Liver (tissue), 9 donors: ENCODE measurements around the gene STAM2. TPM values are rescaled to one million over a fixed set of nuclear protein-coding genes. Genes with fewer than 3 reads are reported as not detected.

Experiments
- DNase-seq: peaks from one replicate; pipeline ENCODE4 v3.0.0-alpha.2; 2017; ENCODE audit warnings: low spot score
- H3K27ac ChIP-seq, 2 donors: one replicate each; pipeline ENCODE4 v1.7.0; 2013; ENCODE audit warnings: inconsistent platforms in 2 of 2, low read length in 2 of 2, control low read depth in 1 of 2, low read depth in 1 of 2, mild to moderate bottlenecking in 1 of 2
- H3K27me3 ChIP-seq, 4 donors: one replicate each; pipeline versions ENCODE4 v1.6.1 to v1.7.0; 2013; ENCODE audit warnings: low read length in 3 of 4, inconsistent platforms in 1 of 4, mild to moderate bottlenecking in 1 of 4, moderate library complexity in 1 of 4; ENCODE audit not compliant: control insufficient read depth in 4 of 4, insufficient read depth in 4 of 4
- H3K36me3 ChIP-seq, 4 donors: one replicate each; pipeline versions ENCODE4 v1.6.1 to v1.7.0; 2013; ENCODE audit warnings: low read length in 3 of 4, mild to moderate bottlenecking in 3 of 4, low read depth in 1 of 4, moderate library complexity in 1 of 4; ENCODE audit not compliant: control insufficient read depth in 4 of 4, insufficient read depth in 3 of 4
- H3K4me1 ChIP-seq, 4 donors: one replicate each; pipeline versions ENCODE4 v1.6.1 to v1.7.0; 2013; ENCODE audit warnings: low read length in 3 of 4, mild to moderate bottlenecking in 3 of 4, moderate library complexity in 1 of 4; ENCODE audit not compliant: control insufficient read depth in 4 of 4, insufficient read depth in 4 of 4
- H3K4me3 ChIP-seq, 3 donors: one replicate each; pipeline versions ENCODE4 v1.6.1 to v1.7.0; 2013; ENCODE audit warnings: low read length in 3 of 3, control low read depth in 1 of 3, low read depth in 1 of 3, mild to moderate bottlenecking in 1 of 3
- H3K9ac ChIP-seq, 2 donors: one replicate each; pipeline ENCODE4 v1.7.0; 2013; ENCODE audit warnings: low read length in 2 of 2, mild to moderate bottlenecking in 2 of 2, moderate library complexity in 2 of 2, control low read depth in 1 of 2, low read depth in 1 of 2
- H3K9me3 ChIP-seq, 4 donors: one replicate each; pipeline versions ENCODE4 v1.6.1 to v1.7.0; 2013; ENCODE audit warnings: low read length in 3 of 4; ENCODE audit not compliant: control insufficient read depth in 4 of 4
- FOXA1 ChIP-seq: IDR thresholded peaks from 2 replicates; pipeline ENCODE4 v1.6.1; 2016; ENCODE audit warnings: antibody characterized with exemption
- FOXA2 ChIP-seq: IDR thresholded peaks from 2 replicates; pipeline ENCODE4 v1.6.1; 2016; ENCODE audit warnings: antibody characterized with exemption
- HNF4A ChIP-seq, 2 donors: conservative IDR thresholded peaks; 2 replicates each; pipeline ENCODE4 v1.6.1; 2016; ENCODE audit warnings: antibody characterized with exemption in 2 of 2, mild to moderate bottlenecking in 2 of 2
- HNF4G ChIP-seq: IDR thresholded peaks from 2 replicates; pipeline ENCODE4 v1.6.1; 2016; ENCODE audit warnings: antibody characterized with exemption
- JUND ChIP-seq, 2 donors: IDR thresholded peaks; 2 replicates each; pipeline ENCODE4 v1.6.1; 2016; ENCODE audit warnings: antibody characterized with exemption in 2 of 2
- NR2F2 ChIP-seq: IDR thresholded peaks from 2 replicates; pipeline ENCODE4 v1.6.1; 2016; ENCODE audit warnings: antibody characterized with exemption
- RAD21 ChIP-seq, 2 donors: IDR thresholded peaks; 2 replicates each; pipeline ENCODE4 v1.6.1; 2016; ENCODE audit warnings: antibody characterized with exemption in 2 of 2, mild to moderate bottlenecking in 2 of 2
- RXRA ChIP-seq, 2 donors: IDR thresholded peaks; 2 replicates each; pipeline ENCODE4 v1.6.1; 2017 to 2018; ENCODE audit warnings: antibody characterized with exemption in 2 of 2, mild to moderate bottlenecking in 1 of 2
- SP1 ChIP-seq: IDR thresholded peaks from 2 replicates; pipeline ENCODE4 v1.6.1; 2018; ENCODE audit warnings: antibody characterized with exemption, mild to moderate bottlenecking
- TAF1 ChIP-seq: conservative IDR thresholded peaks from 2 replicates; pipeline ENCODE4 v1.6.1; 2016; ENCODE audit warnings: antibody characterized with exemption, mild to moderate bottlenecking
- YY1 ChIP-seq: IDR thresholded peaks from 2 replicates; pipeline ENCODE4 v1.6.1; 2016; ENCODE audit warnings: antibody characterized with exemption, mild to moderate bottlenecking
- WGBS: extraction: QIAGEN DNeasy Blood & Tissue Kit; methylation state at CpG from one replicate; pipeline ENCODE4 v1.1.7; 2013; 5-methylcytosine and 5-hydroxymethylcytosine counted together
- polyA plus RNA-seq, 2 donors: library from polyadenylated mRNA; stranded (reverse) in 1 of 2; unstranded in 1 of 2; fragments of 200-250 nt in 1 of 2; fragments of >200 nt in 1 of 2; fragmentation: Nextera tagmentation in 1 of 2; extraction: Ambion mirVana in 1 of 2; gene quantifications; one replicate each; pipeline versions ENCODE4 v1.2.1 to v1.2.3, GENCODE V29; 2013 to 2015
- total RNA-seq, 2 donors: library from RNA; depleted of rRNA; stranded (reverse); fragments of >200 nt; gene quantifications; one replicate each; pipeline ENCODE4 v1.2.3, GENCODE V29; 2014
- TF ChIP-seq, protein P1 (sequence below): IDR thresholded peaks from 2 replicates; pipeline ENCODE4 v1.6.1; 2016; ENCODE audit warnings: antibody characterized with exemption
- TF ChIP-seq, protein P2 (sequence below): IDR thresholded peaks from 2 replicates; pipeline ENCODE4 v1.6.1; 2016; ENCODE audit warnings: antibody characterized with exemption
- TF ChIP-seq, protein P3 (sequence below): IDR thresholded peaks from 2 replicates; pipeline ENCODE4 v1.6.1; 2016; ENCODE audit warnings: antibody characterized with exemption, mild to moderate bottlenecking
- TF ChIP-seq, protein P4 (sequence below): IDR thresholded peaks from 2 replicates; pipeline ENCODE4 v1.6.1; 2016; ENCODE audit warnings: antibody characterized with exemption
- TF ChIP-seq, protein P5 (sequence below): fragments of 150-350 bp; IDR thresholded peaks from 2 replicates; pipeline ENCODE4 v1.5.1; 2017; ENCODE audit warnings: improper control_type of control experiment, low read depth, low read length; ENCODE audit not compliant: missing input control
- donor health status: healthy.
- donor health status: healthy.
- donor health status: healthy.
- donor health status: healthy.
- donor health status: healthy.

Gene STAM2
- total and polyA plus RNA-seq, 4 donors, result 4.0 to 18.0 (median 7.2) TPM

DNA sequence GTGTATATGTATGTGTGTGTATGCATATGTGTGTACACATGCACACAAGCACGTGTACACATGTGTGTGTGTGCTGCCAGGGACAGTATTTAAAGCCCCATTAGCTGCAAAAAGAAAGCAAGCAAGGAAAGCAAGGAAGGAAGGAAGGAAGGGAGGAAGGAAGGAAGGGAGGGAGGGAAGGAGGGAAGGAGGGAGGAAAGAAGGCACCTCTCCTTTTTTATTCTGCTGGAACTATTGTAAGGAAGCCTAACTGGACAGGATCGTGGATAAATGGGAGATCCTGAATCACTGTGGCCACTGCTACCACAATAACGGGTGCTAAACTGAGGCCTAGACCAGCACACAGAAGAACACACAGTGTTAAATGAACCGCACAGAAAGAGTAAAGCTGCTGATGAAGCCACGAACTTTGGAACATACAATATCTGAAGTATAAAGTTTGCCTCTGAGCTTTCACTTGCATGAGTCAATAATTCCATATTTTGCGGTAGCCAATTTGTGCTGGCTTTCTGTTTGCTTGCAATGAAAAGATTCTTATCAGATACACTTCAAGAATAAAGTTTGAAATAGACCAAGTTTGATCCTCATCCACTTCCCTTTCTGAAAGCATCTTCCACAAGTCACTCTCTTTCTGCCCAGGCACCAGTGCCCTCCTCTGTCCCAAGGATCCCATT lies 92.2 kb downstream of the STAM2 start:
- no peak overlapping the region for H3K27ac ChIP-seq
- H3K9ac ChIP-seq, result no peak overlapping the region
- H3K4me3 ChIP-seq, result no peak overlapping the region
- H3K36me3 ChIP-seq, result no peaks in the 10 kb centered on the region
- TF ChIP-seq RXRA (IDR thresholded peaks at IDR 0.05), result no peak
- no peak for TF ChIP-seq FOXA1
- TF ChIP-seq, protein P1, sequence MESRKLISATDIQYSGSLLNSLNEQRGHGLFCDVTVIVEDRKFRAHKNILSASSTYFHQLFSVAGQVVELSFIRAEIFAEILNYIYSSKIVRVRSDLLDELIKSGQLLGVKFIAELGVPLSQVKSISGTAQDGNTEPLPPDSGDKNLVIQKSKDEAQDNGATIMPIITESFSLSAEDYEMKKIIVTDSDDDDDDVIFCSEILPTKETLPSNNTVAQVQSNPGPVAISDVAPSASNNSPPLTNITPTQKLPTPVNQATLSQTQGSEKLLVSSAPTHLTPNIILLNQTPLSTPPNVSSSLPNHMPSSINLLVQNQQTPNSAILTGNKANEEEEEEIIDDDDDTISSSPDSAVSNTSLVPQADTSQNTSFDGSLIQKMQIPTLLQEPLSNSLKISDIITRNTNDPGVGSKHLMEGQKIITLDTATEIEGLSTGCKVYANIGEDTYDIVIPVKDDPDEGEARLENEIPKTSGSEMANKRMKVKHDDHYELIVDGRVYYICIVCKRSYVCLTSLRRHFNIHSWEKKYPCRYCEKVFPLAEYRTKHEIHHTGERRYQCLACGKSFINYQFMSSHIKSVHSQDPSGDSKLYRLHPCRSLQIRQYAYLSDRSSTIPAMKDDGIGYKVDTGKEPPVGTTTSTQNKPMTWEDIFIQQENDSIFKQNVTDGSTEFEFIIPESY, result no peak
- TF ChIP-seq TAF1, result no peak
- WGBS, result 81% methylated on average over 6 of the region's 6 CpGs
- no peaks in the 10 kb centered on the region for H3K4me1 ChIP-seq
- no peaks in the 10 kb centered on the region for H3K27me3 ChIP-seq
- DNase-seq, result no peak
- no peaks in the 10 kb centered on the region for H3K9me3 ChIP-seq

DNA sequence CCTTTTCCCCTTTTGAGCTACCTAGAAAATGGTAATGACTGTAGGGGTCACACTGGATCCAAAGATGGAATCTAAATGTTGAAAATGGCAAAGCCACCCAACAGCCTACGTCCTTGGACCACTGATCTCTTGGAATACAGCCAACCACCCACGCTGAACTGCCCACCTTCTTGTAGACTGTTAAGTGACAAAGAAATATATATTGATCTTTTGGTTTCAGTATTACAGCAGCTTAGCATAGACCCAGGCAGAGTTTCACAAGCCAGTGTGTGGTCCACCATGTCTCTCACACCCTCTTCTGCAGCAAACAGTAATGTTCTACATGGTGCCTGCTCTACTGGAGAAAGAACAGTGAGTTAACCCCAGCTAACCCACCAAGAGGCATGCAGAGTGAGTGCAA lies 96.9 kb downstream of the STAM2 start:
- DNase-seq, result no peak
- H3K9ac ChIP-seq, result no peak overlapping the region
- H3K27ac ChIP-seq, result no peak overlapping the region
- TF ChIP-seq RAD21 (IDR thresholded peaks at IDR 0.05), result no peak
- WGBS, result 46% methylated on average over 2 of the region's 2 CpGs
- H3K4me3 ChIP-seq, result no peak overlapping the region
- no peaks in the 10 kb centered on the region for H3K27me3 ChIP-seq
- H3K36me3 ChIP-seq, result no peaks in the 10 kb centered on the region
- no peaks in the 10 kb centered on the region for H3K9me3 ChIP-seq
- H3K4me1 ChIP-seq, result no peaks in the 10 kb centered on the region

DNA sequence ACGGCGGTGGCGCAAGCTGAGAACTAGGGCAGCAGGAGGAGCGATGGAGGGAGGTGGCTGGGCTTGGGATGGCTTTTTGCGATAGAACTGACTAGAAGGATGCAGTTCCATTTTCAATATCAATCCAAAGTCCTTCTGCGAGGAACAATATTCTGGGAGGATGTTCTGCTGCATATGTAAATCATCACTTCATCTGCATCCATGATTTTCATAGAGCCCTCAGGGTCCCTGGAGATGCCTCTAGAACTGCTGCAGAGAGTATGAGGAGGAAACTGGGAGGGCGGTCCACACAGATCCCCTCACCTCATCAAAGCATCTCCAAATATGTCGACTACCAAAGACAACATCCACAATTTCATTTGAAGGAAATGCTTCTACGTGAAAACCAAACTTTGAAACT lies 97.5 kb downstream of the STAM2 start:
- no peak for DNase-seq
- H3K27me3 ChIP-seq, result no peaks in the 10 kb centered on the region
- no peak overlapping the region for H3K4me3 ChIP-seq
- no peaks in the 10 kb centered on the region for H3K36me3 ChIP-seq
- no peaks in the 10 kb centered on the region for H3K4me1 ChIP-seq
- WGBS, result 95% methylated on average over 9 of the region's 9 CpGs
- no peak overlapping the region for H3K9ac ChIP-seq
- TF ChIP-seq JUND (IDR thresholded peaks at IDR 0.05) (no peak), RAD21 (IDR thresholded peaks at IDR 0.05) (no peak), FOXA1 (no peak), RXRA (IDR thresholded peaks at IDR 0.05) (no peak), HNF4G (no peak), SP1 (no peak), NR2F2 (no peak), YY1 (no peak), FOXA2 (no peak), HNF4A (conservative IDR thresholded peaks at IDR 0.05) (no peak)
- TF ChIP-seq, protein P2, sequence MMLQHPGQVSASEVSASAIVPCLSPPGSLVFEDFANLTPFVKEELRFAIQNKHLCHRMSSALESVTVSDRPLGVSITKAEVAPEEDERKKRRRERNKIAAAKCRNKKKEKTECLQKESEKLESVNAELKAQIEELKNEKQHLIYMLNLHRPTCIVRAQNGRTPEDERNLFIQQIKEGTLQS, result no peak
- TF ChIP-seq, protein P3, sequence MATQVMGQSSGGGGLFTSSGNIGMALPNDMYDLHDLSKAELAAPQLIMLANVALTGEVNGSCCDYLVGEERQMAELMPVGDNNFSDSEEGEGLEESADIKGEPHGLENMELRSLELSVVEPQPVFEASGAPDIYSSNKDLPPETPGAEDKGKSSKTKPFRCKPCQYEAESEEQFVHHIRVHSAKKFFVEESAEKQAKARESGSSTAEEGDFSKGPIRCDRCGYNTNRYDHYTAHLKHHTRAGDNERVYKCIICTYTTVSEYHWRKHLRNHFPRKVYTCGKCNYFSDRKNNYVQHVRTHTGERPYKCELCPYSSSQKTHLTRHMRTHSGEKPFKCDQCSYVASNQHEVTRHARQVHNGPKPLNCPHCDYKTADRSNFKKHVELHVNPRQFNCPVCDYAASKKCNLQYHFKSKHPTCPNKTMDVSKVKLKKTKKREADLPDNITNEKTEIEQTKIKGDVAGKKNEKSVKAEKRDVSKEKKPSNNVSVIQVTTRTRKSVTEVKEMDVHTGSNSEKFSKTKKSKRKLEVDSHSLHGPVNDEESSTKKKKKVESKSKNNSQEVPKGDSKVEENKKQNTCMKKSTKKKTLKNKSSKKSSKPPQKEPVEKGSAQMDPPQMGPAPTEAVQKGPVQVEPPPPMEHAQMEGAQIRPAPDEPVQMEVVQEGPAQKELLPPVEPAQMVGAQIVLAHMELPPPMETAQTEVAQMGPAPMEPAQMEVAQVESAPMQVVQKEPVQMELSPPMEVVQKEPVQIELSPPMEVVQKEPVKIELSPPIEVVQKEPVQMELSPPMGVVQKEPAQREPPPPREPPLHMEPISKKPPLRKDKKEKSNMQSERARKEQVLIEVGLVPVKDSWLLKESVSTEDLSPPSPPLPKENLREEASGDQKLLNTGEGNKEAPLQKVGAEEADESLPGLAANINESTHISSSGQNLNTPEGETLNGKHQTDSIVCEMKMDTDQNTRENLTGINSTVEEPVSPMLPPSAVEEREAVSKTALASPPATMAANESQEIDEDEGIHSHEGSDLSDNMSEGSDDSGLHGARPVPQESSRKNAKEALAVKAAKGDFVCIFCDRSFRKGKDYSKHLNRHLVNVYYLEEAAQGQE, result no peak
- TF ChIP-seq, protein P1, result no peak
- TF ChIP-seq, protein P4, sequence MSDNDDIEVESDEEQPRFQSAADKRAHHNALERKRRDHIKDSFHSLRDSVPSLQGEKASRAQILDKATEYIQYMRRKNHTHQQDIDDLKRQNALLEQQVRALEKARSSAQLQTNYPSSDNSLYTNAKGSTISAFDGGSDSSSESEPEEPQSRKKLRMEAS, result no peak
- TF ChIP-seq, protein P5, sequence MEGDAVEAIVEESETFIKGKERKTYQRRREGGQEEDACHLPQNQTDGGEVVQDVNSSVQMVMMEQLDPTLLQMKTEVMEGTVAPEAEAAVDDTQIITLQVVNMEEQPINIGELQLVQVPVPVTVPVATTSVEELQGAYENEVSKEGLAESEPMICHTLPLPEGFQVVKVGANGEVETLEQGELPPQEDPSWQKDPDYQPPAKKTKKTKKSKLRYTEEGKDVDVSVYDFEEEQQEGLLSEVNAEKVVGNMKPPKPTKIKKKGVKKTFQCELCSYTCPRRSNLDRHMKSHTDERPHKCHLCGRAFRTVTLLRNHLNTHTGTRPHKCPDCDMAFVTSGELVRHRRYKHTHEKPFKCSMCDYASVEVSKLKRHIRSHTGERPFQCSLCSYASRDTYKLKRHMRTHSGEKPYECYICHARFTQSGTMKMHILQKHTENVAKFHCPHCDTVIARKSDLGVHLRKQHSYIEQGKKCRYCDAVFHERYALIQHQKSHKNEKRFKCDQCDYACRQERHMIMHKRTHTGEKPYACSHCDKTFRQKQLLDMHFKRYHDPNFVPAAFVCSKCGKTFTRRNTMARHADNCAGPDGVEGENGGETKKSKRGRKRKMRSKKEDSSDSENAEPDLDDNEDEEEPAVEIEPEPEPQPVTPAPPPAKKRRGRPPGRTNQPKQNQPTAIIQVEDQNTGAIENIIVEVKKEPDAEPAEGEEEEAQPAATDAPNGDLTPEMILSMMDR, result no peak
- H3K27ac ChIP-seq, result no peak overlapping the region
- no peaks in the 10 kb centered on the region for H3K9me3 ChIP-seq
